Glomerular endothelial cell (primary cell): Measurements from ENCODE around the gene CLDN3. TPM values are rescaled to one million over a fixed set of nuclear protein-coding genes. Genes with fewer than 3 reads are reported as not detected.
"Not testable (repeated sequence)": the region's sequence is repeated elsewhere in the genome, so short reads cannot be mapped to it uniquely, and the experiment has no call there.

Experiments
- DNase-seq: peaks from one replicate; pipeline ENCODE4 v3.0.0-alpha.2; 2011; ENCODE audit warnings: low read depth, low spot score; ENCODE audit errors: extremely low read depth
- total RNA-seq: library from RNA; depleted of rRNA; stranded (reverse); fragments of >200 nt; gene quantifications from 2 replicates; pipeline ENCODE4 v1.2.3, GENCODE V29; 2015

CLDN3 gene, protein sequence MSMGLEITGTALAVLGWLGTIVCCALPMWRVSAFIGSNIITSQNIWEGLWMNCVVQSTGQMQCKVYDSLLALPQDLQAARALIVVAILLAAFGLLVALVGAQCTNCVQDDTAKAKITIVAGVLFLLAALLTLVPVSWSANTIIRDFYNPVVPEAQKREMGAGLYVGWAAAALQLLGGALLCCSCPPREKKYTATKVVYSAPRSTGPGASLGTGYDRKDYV
- total RNA-seq, result not detected in 2 replicates

DNA sequence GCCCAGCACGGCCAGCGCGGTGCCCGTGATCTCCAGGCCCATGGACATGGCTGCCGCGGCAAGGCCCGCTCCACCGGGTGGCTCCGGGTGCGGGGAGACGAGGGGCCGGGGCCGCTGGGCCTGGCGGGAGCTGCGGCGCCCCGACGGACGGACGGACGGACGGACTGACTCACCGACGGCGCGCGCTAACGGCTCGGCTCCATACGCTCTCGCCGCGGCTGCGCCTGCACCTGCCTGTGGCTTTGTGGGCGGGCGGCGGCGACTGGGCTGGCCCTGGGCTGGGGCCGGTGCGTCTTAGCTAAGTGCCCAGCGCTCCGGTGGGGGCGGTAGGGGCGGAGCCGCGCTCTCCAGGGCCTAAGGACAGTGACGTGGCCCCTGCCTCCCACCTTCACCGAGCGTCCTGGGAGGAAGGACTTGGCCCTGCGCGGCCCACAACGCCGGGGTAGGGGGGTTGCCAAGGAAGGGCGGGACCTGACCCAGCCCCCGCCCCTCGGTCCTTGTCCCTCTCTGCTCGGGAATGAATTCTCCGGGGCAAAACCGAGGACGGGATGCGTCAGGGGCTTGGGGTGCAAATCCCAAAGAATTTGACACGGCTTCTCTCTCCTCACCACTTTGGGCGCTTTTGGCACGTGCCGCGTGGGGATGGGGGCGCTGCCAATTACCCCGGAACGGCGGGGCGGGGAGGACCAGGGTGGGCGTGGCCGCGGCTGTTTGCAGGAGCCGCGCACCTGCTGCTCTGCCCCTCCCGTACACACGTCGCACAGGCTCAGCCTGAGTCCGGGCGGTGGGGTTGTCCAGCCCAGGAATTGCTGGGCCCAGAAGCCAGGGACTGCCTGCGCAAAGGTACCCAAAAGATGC is at the start of gene CLDN3:
TSS of gene CLDN3 (minus strand) at position 269 of the 858 bp plus-strand sequence. CDS start at position 48, 221 bp downstream.
- DNase-seq, result no peak

DNA sequence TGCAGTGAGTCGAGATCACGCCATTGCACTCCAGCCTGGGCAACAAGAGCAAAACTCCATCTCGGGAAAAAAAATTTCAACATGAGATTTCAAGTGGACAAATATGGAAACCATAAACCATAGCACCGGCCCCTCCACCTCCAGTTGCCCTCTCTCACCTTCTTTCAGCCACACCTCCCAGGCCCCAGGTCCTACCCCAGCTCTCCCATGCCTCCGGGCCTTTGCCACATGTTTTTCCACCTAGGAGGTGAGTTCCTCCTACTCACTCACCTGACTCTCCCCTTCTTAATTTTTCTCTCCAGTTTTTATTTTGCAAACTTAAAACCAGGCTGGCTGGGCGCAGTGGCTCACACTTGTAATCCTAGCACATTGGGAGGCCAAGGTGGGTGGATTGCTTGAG is 47.1 kb upstream of the CLDN3 start:
- DNase-seq, result no peak

DNA sequence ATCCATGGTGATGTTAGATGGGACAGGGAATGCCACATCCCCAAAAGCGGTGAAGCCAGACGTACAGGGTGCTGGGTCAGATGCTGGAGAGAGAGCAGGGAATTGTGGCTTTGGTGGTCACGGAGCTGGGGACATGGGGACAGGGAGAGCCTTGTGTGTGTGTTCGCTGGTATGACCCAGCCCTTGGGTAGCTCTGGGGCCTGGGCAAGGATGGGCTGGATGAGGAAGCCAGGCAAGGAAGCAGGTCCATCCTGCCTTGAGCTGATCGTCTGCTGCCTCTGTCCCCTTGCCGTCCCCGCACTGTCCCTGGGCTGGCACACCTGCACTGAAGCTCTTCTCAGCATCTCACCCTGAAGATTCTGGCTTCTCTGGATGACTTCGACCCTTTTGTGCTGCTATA is 45.4 kb upstream of the CLDN3 start:
- no peak for DNase-seq

DNA sequence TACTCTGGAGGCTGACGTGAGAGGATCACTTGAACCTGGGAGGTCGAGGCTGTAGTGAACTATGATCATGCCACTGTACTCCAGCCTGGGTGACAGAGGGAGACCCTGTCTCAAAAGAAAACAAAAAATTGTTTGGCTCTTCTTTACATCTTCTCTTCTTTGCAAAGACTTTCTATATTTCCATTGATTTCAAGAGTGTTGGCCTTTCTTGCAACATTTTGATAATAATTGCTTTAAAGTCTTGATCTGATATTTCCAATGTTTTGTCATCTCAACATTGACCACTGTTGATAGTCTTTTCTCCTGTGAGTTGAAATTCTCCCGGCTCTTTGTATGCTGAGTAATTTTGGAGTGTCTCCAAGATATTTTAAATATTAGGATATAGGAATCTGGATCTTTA is 42.9 kb upstream of the CLDN3 start:
- no peak for DNase-seq

DNA sequence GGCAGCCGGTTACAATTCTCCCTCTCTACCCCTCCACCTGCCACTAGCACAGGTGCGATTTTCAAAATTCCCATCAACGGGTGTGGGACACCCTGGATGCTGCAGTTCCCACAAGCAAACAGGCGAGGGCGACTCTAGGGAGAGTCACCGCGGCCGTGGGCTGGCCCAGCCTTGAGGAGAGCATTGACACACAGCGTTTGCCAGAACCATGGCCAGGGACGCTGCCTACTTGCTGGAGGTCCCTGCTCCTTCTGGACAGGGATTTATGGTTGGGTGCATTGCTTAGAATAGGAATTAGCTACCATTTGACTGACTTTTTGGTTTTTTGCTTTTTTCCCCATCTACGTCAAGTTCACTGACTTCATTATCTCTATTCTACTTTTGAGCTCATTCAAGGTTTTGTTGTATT is 41.7 kb upstream of the CLDN3 start:
- DNase-seq, result no peak

DNA sequence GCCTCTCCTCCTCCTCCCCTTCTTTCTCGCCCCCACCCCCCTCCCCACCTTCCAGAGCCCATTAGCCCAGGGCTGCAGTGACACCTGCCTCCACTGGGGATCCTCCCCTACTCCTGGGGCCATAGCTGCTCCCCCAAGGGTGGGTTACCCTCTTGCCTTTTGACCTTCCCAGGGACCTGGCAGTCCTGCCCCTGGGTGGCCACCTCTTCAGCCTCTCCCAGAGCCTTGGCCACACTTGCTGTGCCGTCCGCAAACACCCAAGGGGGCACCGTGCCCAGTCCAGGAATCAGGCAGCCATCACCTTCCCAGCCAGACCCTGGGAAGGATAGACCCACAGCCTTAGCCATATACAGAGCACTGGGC is 40.9 kb upstream of the CLDN3 start:
- no peak for DNase-seq

DNA sequence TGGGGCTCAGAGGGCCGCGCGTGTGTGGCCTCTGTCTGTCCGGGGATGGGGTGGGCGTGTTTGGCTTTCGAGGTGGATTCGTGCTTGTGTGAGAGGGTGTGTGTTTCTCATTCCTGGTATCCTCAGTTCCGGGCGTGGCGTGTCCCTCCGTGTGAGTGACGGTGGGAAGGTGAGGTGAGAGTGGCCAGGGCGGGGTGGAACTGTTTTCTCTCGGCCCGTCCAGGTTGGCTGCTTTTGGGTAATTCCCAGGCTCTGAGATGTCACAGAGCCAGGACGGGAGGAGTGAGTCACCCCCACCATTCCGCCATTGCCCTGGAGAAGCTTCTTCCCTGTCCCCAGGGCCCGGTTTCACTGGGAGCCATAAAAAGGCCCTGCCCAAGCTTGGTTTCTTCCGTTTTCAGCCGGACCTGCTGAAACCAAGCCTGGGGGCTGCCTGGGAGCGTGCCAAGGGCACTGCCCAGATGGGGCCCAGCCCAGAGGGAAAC is 39.4 kb upstream of the CLDN3 start:
- no peak for DNase-seq

DNA sequence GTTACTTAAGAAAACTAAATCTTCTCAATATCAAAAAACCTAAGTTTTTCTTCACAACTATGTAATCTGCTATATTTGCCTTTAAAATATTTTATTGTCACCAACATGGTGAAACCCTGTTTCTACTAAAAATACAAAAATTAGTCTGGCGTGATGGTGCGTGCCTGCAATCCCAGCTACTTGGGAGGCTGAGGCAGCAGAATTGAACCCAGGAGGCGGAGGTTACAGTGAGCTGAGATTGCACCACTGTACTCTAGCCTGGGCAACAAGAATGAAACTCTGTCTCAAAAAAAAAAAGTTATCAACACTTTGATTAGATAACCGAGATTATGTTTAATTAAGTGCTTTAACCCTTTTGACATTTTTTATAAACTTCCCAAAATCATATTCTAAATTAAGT is 32.4 kb upstream of the CLDN3 start:
- no peak for DNase-seq

DNA sequence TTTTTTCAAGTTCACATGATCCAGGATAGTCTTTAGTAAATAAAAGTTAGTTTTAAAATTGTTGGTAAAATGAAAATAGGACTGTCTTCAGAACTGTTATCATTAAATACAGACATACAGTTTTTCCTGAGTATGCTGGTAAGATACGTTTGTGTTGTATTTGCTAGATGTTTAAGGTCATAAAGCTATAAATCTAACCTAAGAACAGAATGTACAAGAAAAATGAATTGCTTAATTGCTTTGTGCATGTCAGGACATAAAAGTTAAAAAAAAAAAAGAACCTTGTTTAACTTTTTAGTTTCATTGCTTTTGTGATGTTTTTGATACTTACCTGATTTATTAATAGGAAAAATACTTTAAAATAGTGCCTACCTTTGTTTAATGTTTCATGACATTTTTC is 31.5 kb upstream of the CLDN3 start:
- DNase-seq, result no peak

DNA sequence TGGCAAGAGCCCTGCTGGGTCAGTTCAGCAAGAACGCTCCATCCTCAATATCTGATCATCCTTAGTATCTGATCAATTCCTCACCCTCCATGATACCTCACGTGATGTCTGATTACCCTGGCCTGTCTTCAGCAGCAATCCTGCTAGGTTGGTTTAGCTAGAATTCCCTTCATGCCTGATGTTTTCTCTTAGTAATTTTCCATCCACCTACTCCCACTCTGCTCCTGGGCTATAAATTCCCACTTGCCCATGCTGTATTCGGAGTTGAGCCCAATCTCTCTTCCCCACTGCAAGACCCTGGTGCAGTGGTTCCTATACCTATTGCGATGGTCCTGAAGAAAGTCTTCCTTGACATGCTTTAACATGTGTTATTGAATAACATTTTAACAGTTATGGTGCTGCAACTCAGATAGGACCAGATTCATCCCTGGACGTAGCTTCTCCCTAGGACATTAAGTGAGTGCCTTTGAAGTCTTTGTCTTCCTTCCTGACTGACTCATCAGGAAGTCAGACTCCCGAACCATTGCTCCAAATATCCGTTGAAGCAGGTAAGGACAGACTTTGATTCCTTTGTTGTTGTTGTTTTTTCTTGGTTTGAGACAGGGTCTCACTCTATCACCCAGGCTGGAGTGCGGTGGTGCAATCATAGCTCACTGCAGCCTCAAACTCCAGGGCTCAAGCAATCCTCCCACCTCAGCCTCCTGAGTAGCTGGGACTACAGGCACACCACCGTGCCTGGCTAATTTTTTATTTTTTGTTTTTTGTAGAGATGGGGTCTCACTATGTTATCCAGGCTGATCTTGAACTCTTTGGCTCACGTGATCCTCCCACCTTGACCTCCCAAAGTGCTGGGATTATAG is 29.4 kb upstream of the CLDN3 start:
- DNase-seq, result no peak

DNA sequence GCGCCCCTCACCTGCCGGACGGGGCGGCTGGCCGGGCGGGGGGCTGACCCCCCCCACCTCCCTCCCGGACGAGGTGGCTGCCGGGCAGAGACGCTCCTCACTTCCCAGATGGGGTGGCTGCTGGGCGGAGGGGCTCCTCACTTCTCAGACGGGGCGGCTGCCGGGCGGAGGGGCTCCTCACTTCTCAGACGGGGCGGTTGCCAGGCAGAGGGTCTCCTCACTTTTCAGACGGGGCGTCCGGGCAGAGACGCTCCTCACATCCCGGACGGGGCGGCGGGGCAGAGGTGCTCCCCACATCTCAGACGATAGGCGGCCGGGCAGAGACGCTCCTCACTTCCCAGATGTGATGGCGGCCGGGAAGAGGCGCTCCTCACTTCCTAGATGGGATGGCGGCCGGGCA is 27.1 kb upstream of the CLDN3 start:
- not testable (repeated sequence) for DNase-seq

DNA sequence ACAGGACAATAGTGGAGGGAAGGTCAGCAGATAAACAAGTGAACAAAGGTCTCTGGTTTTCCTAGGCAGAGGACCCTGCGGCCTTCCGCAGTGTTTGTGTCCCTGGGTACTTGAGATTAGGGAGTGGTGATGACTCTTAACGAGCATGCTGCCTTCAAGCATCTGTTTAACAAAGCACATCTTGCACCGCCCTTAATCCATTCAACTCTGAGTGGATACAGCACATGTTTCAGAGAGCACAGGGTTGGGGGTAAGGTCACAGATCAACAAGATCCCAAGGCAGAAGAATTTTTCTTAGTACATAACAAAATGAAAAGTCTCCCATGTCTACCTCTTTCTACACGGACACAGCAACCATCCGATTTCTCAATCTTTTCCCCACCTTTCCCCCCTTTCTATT is 26.6 kb upstream of the CLDN3 start:
- not testable (repeated sequence) for DNase-seq

DNA sequence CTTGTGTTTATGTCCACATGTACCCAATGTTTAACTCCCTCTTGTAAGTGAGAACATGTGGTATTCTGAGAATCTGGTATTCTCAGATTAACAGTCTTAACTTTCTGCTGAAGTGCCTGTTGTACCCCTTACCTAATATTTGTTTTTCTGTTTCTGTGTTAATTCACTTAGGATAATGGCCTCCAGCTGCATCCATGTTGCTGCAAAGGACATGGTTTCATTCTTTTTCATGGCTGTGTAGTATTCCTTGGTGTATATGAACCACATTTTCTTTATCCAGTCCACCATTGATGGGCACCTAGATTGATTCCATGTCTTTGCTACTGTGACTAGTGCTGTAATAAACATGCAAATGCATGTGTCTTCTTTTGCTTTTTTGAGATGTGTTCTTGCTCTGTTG is 25.1 kb upstream of the CLDN3 start:
- DNase-seq, result not testable (repeated sequence)

DNA sequence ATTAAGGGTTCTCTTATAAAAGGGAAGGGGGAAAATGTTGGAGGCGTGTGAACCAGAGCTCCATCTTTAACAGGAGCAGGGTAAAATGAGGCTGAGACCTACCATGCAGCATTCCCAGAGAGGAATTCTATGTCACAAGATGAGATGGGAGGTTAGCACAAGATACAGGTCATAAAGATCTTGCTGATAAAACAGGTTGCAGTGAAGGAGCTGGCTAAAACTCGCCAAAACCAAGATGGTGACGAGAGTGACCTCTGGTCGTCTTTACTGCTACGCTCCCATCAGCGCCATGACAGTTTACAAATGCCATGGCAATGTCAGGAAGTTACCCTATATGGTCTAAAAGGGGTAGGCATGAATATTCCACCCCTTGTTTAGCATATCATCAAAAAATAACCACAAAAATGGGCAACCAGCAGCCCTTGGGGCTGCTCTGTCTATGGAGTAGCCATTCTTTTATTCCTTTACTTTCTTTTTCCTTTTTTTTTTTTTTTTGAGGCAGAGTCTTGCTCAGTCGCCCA is 21.2 kb upstream of the CLDN3 start:
- not testable (repeated sequence) for DNase-seq

DNA sequence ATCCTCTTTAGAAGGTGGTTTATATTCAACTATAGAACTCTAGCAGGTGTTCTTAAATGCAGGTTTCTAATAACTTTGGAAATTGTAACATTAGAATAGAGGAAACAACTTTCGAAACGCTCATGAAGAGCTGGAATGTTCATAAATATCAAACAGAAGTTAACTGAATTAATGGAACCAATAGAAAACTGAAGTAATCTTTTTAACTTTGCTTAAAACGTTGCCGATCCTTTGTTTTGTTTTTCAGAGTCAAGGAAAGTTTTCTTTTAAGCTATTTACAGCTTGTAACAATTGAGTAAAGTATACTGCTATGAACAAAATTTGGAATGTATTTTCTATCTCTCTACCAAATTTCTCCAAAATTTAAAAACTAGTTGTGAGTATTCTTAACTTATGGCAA is 19.0 kb upstream of the CLDN3 start:
- DNase-seq, result no peak

DNA sequence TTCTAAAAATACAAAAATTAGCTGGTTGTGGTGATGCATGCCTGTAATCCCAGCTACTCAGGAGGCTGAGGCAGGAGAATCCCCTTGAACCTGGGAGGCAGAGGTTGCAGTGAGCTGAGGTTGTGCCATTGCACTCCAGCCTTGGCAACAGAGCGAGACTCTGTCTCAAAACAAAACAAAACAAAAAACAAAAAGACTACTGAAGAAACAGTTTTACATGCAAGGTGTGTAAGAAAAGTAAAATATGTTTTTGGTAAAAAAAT is 17.6 kb upstream of the CLDN3 start:
- not testable (repeated sequence) for DNase-seq

DNA sequence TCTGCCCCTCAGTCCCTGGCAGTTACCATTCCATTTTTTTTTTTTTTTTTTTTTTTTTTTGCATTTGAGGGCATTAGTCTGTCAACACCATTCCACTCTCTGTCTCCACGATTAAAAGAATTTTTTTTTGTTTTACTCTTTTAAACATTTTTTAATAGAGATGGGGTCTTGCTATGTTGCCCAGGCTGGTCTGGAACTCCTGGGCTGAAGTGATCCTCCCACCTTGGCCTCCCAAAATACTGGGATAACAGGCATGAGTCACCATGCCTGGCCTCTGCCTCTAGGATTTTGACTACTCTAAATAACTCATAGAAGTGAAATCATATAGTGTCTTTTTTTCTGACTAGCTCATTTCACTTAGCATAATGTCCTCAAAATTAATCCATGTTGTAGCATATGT is 16.5 kb upstream of the CLDN3 start:
- no peak for DNase-seq

DNA sequence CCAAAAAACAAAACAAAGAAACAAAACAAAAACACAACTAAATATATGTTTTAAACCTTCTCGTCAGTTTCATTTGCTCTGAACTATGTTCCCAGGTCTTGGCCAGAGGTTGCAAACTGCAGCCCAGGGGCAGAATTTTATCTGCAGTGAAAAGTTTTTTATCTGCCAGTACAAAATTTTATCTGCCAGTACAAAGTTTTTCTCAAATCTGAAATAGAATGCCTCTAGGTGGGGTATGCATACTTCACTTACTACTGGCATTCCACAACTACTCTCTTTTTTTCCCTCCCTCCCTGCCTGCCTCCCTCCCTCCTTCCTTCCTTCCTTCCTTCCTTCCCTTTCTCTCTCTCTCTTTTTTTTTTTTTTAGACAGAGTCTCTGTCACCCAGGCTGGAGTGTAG is 9.4 kb upstream of the CLDN3 start:
- no peak for DNase-seq

DNA sequence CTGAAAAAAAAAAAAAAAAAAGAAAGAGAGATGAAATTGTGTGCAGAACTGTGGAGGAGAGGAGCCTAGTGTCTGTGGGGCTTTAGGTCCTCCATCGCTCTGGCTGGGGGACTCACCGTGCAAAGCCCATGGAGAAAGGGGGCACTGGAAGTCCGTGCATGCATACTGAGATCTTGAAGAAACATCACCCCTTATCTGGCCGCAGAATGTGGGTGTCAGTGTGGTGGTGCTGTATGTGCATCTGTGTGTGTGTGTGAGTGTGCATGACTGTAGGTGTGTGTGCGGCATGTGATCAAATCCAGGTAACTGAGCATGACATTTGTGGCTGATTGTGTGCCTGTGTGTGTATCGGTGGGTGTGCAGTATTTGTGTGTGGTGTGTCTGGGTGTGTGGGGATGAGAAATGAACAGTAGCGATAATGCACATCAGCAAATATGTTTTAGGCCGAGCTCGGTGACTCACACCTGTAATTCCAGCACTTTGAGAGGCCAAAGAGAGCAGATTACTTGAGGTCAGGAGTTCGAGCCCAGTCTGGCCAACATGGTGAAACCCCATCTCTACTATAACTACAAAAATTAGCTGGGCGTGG is 8.8 kb upstream of the CLDN3 start:
- no peak for DNase-seq

DNA sequence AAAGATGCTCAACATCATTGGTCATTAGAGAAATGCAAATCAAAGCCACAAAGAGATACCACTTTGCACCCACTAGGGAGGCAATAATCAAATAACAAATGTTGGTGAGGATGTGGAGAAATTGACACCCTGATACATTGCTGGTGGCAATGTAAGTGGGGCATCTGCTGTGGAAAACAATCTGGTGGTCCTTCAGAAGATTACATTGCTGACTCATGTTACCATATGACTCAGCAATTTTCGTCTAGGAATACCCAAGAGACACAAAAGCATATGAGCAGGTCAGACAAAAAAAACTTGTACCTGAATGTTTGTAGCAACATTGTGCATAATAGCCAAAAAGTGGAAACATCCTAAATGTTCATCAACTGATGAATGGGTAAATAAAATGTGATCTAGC is 4.9 kb upstream of the CLDN3 start:
- no peak for DNase-seq
